Hepatocyte (in vitro differentiated cells): ENCODE measurements around the gene HTR2A. TPM values are rescaled to one million over a fixed set of nuclear protein-coding genes. Genes with fewer than 3 reads are reported as not detected.
A peak's percentile ranks its signal among the peaks of the same experiment; 100 is the strongest.

Experiments used
- DNase-seq: peaks from one replicate; pipeline ENCODE4 v3.0.0-alpha.2; 2016; ENCODE audit warnings: low spot score
- H2AFZ ChIP-seq: fragments of 200-600 bp; sonication (generic); 2 replicates; pipeline ENCODE4 v1.6.0; 2016; ENCODE audit warnings: antibody characterized with exemption, mild to moderate bottlenecking
- H3K27ac ChIP-seq: fragments of 200-600 bp; sonication (generic); 2 replicates; pipeline ENCODE4 v1.5.1; 2016; ENCODE audit warnings: mild to moderate bottlenecking
- H3K27me3 ChIP-seq: fragments of 200-600 bp; sonication (generic); 2 replicates; pipeline ENCODE4 v1.6.1; 2016
- H3K36me3 ChIP-seq: fragments of 200-600 bp; sonication (generic); replicated peaks from 2 replicates; pipeline ENCODE4 v1.5.1; 2016; ENCODE audit warnings: low read depth; ENCODE audit not compliant: insufficient read depth
- H3K4me1 ChIP-seq: fragments of 200-600 bp; sonication (generic); 2 replicates; pipeline ENCODE4 v1.5.1; 2016; ENCODE audit warnings: mild to moderate bottlenecking, moderate library complexity; ENCODE audit not compliant: insufficient read depth
- H3K4me2 ChIP-seq: fragments of 200-600 bp; sonication (generic); 2 replicates; pipeline ENCODE4 v1.6.0; 2016
- H3K4me3 ChIP-seq: fragments of 200-600 bp; sonication (generic); 2 replicates; pipeline ENCODE4 v1.5.1; 2016; ENCODE audit warnings: mild to moderate bottlenecking
- H3K79me2 ChIP-seq: fragments of 200-600 bp; sonication (generic); 2 replicates; pipeline ENCODE4 v1.6.0; 2017; ENCODE audit warnings: mild to moderate bottlenecking
- H3K9me2 ChIP-seq: fragments of 200-600 bp; sonication (generic); replicated peaks from 2 replicates; pipeline ENCODE4 v1.6.0; 2017; ENCODE audit warnings: mild to moderate bottlenecking; ENCODE audit not compliant: insufficient read depth
- H3K9me3 ChIP-seq: fragments of 200-600 bp; sonication (generic); 2 replicates; pipeline ENCODE4 v1.5.1; 2016; ENCODE audit warnings: low read depth, mild to moderate bottlenecking
- H4K20me1 ChIP-seq: fragments of 200-600 bp; sonication (generic); 2 replicates; pipeline ENCODE4 v1.6.0; 2016; ENCODE audit warnings: mild to moderate bottlenecking; ENCODE audit not compliant: insufficient read depth, poor library complexity, severe bottlenecking
- EZH2 ChIP-seq: fragments of 200-600 bp; sonication (generic); IDR thresholded peaks from 2 replicates; pipeline ENCODE4 v1.6.1; 2016; ENCODE audit warnings: antibody characterized with exemption, mild to moderate bottlenecking, borderline replicate concordance
- EZH2phosphoT487 ChIP-seq: fragments of 200-600 bp; sonication (generic); IDR thresholded peaks from one replicate; pipeline ENCODE4 v1.6.1; 2018; ENCODE audit warnings: antibody characterized with exemption, mild to moderate bottlenecking, low read depth, moderate library complexity; ENCODE audit not compliant: unreplicated experiment, severe bottlenecking
- WGBS: methylation state at CpG from one replicate; pipeline ENCODE4 v1.1.6; 2016; ENCODE audit warnings: low lambda C conversion rate; ENCODE audit errors: missing lambda C conversion rate; 5-methylcytosine and 5-hydroxymethylcytosine counted together
- polyA plus RNA-seq: library from polyadenylated mRNA; unstranded; fragments of >200 nt; fragmentation: Nextera tagmentation; extraction: Ambion mirVana; gene quantifications from 2 replicates; pipeline ENCODE4 v1.2.1, GENCODE V29; 2016
- total RNA-seq: library from RNA; depleted of rRNA; stranded (reverse); fragments of >200 nt; gene quantifications from 2 replicates; pipeline ENCODE4 v1.2.3, GENCODE V29; 2014
- TF ChIP-seq, protein P1 (sequence below): fragments of 200-600 bp; sonication (generic); IDR thresholded peaks from 2 replicates; pipeline ENCODE4 v1.5.1; 2016; ENCODE audit warnings: antibody characterized with exemption, mild to moderate bottlenecking; ENCODE audit not compliant: poor library complexity

HTR2A gene
- total and polyA plus RNA-seq, 2 experiments from 2014 or later = 0.23 TPM; not detected in 1

DNA sequence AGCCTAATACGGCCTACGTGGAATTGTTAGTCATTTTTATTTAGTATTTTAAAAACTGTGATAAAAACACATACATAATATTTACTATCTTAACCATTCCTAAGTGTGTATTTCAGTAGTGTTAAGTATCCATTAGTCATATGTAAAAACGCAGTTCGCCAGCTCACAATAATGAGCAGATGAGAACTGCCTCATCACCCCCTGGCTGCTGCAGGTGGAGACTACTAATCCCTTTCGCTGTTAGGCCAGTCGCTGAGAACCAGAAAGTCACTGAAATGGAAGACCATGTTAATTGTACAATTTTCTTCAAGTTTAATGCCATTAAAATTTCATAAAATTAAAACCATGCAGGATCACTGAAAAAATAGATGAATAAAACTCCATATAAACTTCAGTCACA, 101.5 kb downstream of the HTR2A start:
- DNase-seq = no peak
- 90% methylated on average over 6 of the region's 6 CpGs for WGBS
- TF ChIP-seq EZH2 (no peak), EZH2phosphoT487 (no peak)
- TF ChIP-seq, protein P1, sequence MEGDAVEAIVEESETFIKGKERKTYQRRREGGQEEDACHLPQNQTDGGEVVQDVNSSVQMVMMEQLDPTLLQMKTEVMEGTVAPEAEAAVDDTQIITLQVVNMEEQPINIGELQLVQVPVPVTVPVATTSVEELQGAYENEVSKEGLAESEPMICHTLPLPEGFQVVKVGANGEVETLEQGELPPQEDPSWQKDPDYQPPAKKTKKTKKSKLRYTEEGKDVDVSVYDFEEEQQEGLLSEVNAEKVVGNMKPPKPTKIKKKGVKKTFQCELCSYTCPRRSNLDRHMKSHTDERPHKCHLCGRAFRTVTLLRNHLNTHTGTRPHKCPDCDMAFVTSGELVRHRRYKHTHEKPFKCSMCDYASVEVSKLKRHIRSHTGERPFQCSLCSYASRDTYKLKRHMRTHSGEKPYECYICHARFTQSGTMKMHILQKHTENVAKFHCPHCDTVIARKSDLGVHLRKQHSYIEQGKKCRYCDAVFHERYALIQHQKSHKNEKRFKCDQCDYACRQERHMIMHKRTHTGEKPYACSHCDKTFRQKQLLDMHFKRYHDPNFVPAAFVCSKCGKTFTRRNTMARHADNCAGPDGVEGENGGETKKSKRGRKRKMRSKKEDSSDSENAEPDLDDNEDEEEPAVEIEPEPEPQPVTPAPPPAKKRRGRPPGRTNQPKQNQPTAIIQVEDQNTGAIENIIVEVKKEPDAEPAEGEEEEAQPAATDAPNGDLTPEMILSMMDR = no peak
- Histone ChIP-seq H2AFZ (no peak overlapping the region), H3K4me1 (peaks cover 19% of the 10 kb centered on the region), H3K9me3 (no peaks in the 10 kb centered on the region), H3K36me3 (no peaks in the 10 kb centered on the region), H4K20me1 (peaks cover 4% of the 10 kb centered on the region), H3K4me2 (peak overlapping the region; percentile 89), H3K79me2 (peaks cover 28% of the 10 kb centered on the region), H3K4me3 (no peak overlapping the region), H3K27ac (no peak overlapping the region), H3K27me3 (no peaks in the 10 kb centered on the region), H3K9me2 (no peaks in the 10 kb centered on the region)

DNA sequence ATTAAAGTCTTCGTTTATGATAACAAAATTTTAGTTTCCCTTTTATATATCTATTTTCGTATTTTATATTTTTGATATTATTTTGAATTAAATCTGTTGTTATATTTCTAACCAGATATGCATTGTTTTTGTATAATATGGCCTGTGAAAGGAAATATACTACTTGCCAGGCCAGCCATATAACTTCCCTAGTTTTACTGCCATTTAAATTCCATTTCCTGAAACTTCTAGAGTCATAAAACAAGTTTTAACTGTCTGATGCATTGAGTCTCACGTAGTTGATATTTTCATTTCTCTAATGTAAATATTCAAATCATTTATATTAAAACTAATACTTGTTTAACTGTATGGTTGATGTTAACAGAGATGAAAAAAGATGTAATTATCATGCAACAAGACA, 113.3 kb downstream of the HTR2A start:
- no peaks in the 10 kb centered on the region for H3K9me3 ChIP-seq
- H3K27ac ChIP-seq = no peak overlapping the region
- TF ChIP-seq EZH2 (no peak), EZH2phosphoT487 (no peak)
- TF ChIP-seq, protein P1 = no peak
- WGBS = 94% methylated on average over 3 of the region's 3 CpGs
- no peaks in the 10 kb centered on the region for H3K9me2 ChIP-seq
- H4K20me1 ChIP-seq = no peaks in the 10 kb centered on the region
- no peak overlapping the region for H3K4me2 ChIP-seq
- H3K27me3 ChIP-seq = no peaks in the 10 kb centered on the region
- DNase-seq = no peak
- no peaks in the 10 kb centered on the region for H3K79me2 ChIP-seq
- no peaks in the 10 kb centered on the region for H3K36me3 ChIP-seq
- no peak overlapping the region for H3K4me3 ChIP-seq
- H2AFZ ChIP-seq = no peak overlapping the region
- H3K4me1 ChIP-seq = no peaks in the 10 kb centered on the region

DNA sequence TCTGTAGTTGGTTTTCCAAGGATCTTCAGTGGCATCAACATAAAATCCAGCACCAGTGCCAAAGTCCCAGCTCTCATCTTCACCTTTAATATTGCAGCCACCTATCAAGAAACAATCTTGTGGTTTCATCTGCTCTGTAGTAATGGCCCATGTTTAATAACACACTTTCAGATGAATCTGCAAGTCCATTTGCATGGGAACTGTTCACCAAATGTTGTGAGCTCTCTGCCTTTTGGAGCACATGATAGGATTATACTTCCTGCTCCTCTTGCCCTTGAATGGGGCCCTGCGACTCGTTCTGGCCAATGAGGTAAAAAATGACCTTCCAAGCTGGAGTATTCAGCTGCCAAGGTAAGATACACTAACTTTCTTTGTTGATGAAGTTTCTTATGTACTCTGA, 114.2 kb downstream of the HTR2A start:
- Histone ChIP-seq H3K4me3 (no peak overlapping the region), H3K9me3 (no peaks in the 10 kb centered on the region), H3K4me2 (no peak overlapping the region), H4K20me1 (no peaks in the 10 kb centered on the region), H3K27ac (no peak overlapping the region), H3K9me2 (no peaks in the 10 kb centered on the region), H3K79me2 (no peaks in the 10 kb centered on the region), H3K27me3 (no peaks in the 10 kb centered on the region), H3K4me1 (no peaks in the 10 kb centered on the region), H3K36me3 (no peaks in the 10 kb centered on the region), H2AFZ (no peak overlapping the region)
- WGBS = 88% methylated on average over 2 of the region's 2 CpGs
- no peak for DNase-seq
- TF ChIP-seq, protein P1 = no peak
- no peak for TF ChIP-seq EZH2phosphoT487
- no peak for TF ChIP-seq EZH2

DNA sequence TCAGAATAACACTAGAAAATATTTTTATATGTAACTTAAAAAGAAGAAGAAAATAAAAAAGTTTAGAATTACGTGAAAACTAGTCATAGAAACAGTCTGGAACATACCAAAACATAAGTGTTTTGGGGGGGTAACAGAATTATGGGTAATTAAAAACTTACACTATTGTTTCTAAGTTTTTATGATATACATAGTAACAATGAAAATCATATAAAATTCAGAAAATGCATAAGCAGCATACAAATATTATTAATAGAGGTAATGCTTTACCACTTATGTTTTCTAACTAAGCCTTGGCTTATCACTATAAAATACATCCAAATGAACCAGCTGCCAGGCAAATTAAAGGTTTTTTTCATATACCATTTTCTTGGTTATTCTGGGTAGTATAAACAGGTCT, 114.8 kb downstream of the HTR2A start:
- WGBS = 90% methylated on average over 1 of the region's 1 CpG
- Histone ChIP-seq H3K4me2 (no peak overlapping the region), H4K20me1 (no peaks in the 10 kb centered on the region), H3K79me2 (no peaks in the 10 kb centered on the region), H3K4me1 (no peaks in the 10 kb centered on the region), H3K27me3 (no peaks in the 10 kb centered on the region), H3K9me2 (no peaks in the 10 kb centered on the region), H2AFZ (no peak overlapping the region), H3K27ac (no peak overlapping the region), H3K9me3 (no peaks in the 10 kb centered on the region), H3K4me3 (no peak overlapping the region), H3K36me3 (no peaks in the 10 kb centered on the region)
- no peak for DNase-seq
- TF ChIP-seq EZH2 = no peak
- TF ChIP-seq EZH2phosphoT487 = no peak

Other genes with a start within 250 kb of the HTR2A start
- 127 and 136 TPM in 2 replicates for gene ESD, start 99.9 kb downstream of the HTR2A start, total RNA-seq
- 125 and 129 TPM in 2 replicates for gene ESD, start 99.9 kb downstream of the HTR2A start, polyA plus RNA-seq